Type B pancreatic cell (in vitro differentiated cells): ENCODE data around the gene KIF9. TPM values are rescaled to one million over a fixed set of nuclear protein-coding genes. Genes with fewer than 3 reads are reported as not detected.
"Not testable (repeated sequence)": the region's sequence is repeated elsewhere in the genome, so short reads cannot be mapped to it uniquely, and the experiment has no call there.

Experiments used
- DNase-seq: peaks from one replicate; pipeline ENCODE4 v3.0.0; 2021; ENCODE audit warnings: mixed read lengths; ENCODE audit not compliant: unreplicated experiment; ENCODE audit errors: extremely low spot score
- H3K27ac Mint-ChIP-seq: 2 replicates; pipeline ENCODE4 v1.8.0; 2021; ENCODE audit warnings: mild to moderate bottlenecking, mixed read lengths
- H3K27me3 Mint-ChIP-seq: 2 replicates; pipeline ENCODE4 v1.8.0; 2021; ENCODE audit warnings: mixed read lengths
- H3K36me3 Mint-ChIP-seq: 2 replicates; pipeline ENCODE4 v1.8.0; 2021; ENCODE audit warnings: mixed read lengths
- H3K4me1 Mint-ChIP-seq: one replicate; pipeline ENCODE4 v1.8.0; 2021; ENCODE audit warnings: mixed read lengths; ENCODE audit not compliant: unreplicated experiment
- H3K4me3 Mint-ChIP-seq: 2 replicates; pipeline ENCODE4 v1.8.0; 2021; ENCODE audit warnings: mild to moderate bottlenecking, mixed read lengths
- H3K9me3 Mint-ChIP-seq: 2 replicates; pipeline ENCODE4 v1.8.0; 2021; ENCODE audit warnings: mixed read lengths
- CTCF ChIP-seq: fragments of 200-600 bp; sonication (generic); conservative IDR thresholded peaks from 2 replicates; pipeline ENCODE4 v1.5.0; 2021; ENCODE audit warnings: antibody characterized with exemption, mild to moderate bottlenecking
- total RNA-seq: library from RNA; stranded (reverse); gene quantifications from 2 replicates; pipeline ENCODE4 v1.2.1, GENCODE V29; 2021; ENCODE audit warnings: low replicate concordance

KIF9 gene
- total RNA-seq, 1 donor from 2014 or later: 14.8 TPM

DNA sequence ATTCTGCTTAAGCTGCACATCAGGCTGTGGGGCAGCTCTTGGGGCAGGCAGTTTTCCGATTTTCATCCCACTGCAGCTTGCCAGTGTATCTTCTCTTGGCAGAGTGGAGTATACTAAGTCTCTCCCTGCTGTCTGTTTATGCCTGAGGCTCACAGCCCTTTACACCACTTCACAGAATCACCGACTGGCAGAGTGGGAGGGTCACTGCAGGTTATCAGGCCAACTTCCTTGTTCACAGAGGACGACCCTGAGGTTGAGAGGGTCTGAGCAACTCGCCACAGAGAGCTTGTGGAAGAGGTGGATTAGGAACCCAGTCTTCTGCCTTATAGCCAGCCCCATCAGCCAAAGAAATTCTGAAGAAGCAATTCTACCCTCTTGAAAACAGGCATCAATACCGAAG, 30.9 kb downstream of the KIF9 start:
- Mint-ChIP-seq H3K36me3 (no peaks in the 10 kb centered on the region), H3K27ac (no peak overlapping the region), H3K4me3 (no peak overlapping the region)

GRCh38 chr3:47251085-47251484, 31.5 kb downstream of the KIF9 start:
- H3K4me1 Mint-ChIP-seq, H3K36me3 Mint-ChIP-seq, H3K27ac Mint-ChIP-seq, DNase-seq, H3K9me3 Mint-ChIP-seq, H3K4me3 Mint-ChIP-seq, H3K27me3 Mint-ChIP-seq: not testable (repeated sequence)

More for the DNA sequence above, 30.9 kb downstream of the KIF9 start:
- TF ChIP-seq CTCF: no peak
- H3K27me3 Mint-ChIP-seq: no peaks in the 10 kb centered on the region
- no peak for DNase-seq
- no peaks in the 10 kb centered on the region for H3K9me3 Mint-ChIP-seq
- H3K4me1 Mint-ChIP-seq: no peaks in the 10 kb centered on the region

GRCh38 chr3:47250309-47251060, 32.1 kb downstream of the KIF9 start:
- H3K9me3 Mint-ChIP-seq: no peaks in the 10 kb centered on the region
- TF ChIP-seq CTCF: peak; percentile 50
- H3K27me3 Mint-ChIP-seq: no peaks in the 10 kb centered on the region
- no peaks in the 10 kb centered on the region for H3K4me1 Mint-ChIP-seq
- H3K4me3 Mint-ChIP-seq: no peak overlapping the region
- no peak overlapping the region for H3K27ac Mint-ChIP-seq
- H3K36me3 Mint-ChIP-seq: no peaks in the 10 kb centered on the region
- no peak for DNase-seq

DNA sequence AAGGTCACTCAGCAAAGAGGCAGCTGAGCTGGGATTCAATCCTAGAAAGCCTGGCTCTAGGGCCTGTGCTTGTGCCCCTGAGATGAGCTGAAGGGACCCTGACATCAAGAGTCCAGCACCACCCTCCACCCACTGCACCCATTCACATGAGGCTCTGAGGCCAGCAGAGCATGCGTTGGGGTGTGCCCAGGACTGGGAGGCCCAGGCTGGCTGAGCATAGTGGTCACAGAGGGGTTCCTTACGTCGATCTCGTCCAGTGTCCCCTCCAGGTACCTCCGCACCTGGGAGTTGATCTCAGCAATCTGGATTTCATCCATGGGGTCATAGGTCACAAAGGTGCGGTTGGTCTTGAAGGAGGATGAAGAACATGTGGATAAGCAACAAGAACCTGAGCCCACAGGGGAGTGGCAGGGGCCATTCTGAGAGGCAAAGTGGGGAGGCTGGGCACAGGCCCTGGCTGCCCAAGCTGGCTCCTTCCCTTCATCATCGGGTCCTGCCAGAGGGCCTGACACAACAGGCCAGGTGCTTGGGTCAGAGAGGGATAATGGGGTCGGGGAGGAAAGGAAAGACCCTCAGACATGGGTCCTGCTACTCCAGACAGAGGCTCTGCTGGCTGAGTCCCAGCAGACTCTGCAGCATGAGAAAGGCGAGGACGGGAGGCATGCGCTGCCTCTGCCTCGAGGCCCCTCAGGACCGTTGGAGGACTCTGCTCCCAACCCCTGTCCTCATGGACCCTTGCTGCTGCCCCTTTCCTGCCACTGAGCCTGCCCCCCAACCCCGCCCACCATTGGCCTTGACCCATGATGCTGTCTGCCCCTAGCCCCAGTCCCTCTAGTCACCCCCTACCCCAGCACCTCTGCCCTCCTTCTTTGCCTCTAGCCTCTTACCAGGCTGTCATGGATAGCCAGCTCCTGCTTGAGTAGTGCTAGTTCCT, 35.2 kb downstream of the KIF9 start:
- Mint-ChIP-seq H3K4me1 (no peaks in the 10 kb centered on the region), H3K9me3 (no peaks in the 10 kb centered on the region), H3K27ac (no peak overlapping the region), H3K4me3 (no peak overlapping the region), H3K36me3 (no peaks in the 10 kb centered on the region), H3K27me3 (no peaks in the 10 kb centered on the region)
- TF ChIP-seq CTCF: no peak
- no peak for DNase-seq

DNA sequence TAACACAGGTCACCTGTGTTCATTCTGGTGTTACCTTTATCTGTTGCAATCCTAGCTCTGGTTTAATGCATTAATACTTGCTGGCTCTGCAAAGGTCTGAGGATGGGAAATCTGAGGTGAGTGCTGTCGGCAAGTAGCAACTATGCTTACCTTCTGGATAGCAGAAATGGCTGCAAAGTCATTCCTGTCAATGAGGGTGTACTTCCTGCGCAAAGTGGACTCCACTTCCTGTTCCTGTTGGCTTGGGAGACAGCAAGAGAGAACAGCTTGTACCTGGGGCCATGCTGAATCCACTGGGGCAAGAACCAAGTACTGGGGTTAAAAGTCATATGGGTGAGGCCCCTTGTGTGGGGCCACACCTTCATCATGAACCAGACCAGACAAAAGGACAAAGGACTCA, 37.3 kb downstream of the KIF9 start:
- H3K36me3 Mint-ChIP-seq: no peaks in the 10 kb centered on the region
- no peaks in the 10 kb centered on the region for H3K27me3 Mint-ChIP-seq
- no peaks in the 10 kb centered on the region for H3K9me3 Mint-ChIP-seq

More for the DNA sequence above, 37.3 kb downstream of the KIF9 start:
- no peak overlapping the region for H3K4me3 Mint-ChIP-seq
- no peak for DNase-seq
- no peaks in the 10 kb centered on the region for H3K4me1 Mint-ChIP-seq
- H3K27ac Mint-ChIP-seq: no peak overlapping the region
- no peak for TF ChIP-seq CTCF
